IPS-15b (cell line): ENCODE results near the gene CLNK.

Source experiments
- H3K27me3 ChIP-seq: one replicate; pipeline ENCODE4 v1.6.1; 2013; ENCODE audit warnings: low read length; ENCODE audit not compliant: control insufficient read depth, insufficient read depth
- H3K36me3 ChIP-seq: one replicate; pipeline ENCODE4 v1.6.1; 2013; ENCODE audit warnings: low read length; ENCODE audit not compliant: control insufficient read depth, insufficient read depth
- H3K4me1 ChIP-seq: one replicate; pipeline ENCODE4 v1.6.1; 2013; ENCODE audit warnings: mild to moderate bottlenecking, low read length; ENCODE audit not compliant: control insufficient read depth, insufficient read depth
- H3K4me3 ChIP-seq: one replicate; pipeline ENCODE4 v1.5.1; 2013; ENCODE audit warnings: low read depth, low read length
- H3K9ac ChIP-seq: one replicate; pipeline ENCODE4 v1.6.1; 2013; ENCODE audit warnings: low read depth, mild to moderate bottlenecking, low read length
- H3K9me3 ChIP-seq: one replicate; pipeline ENCODE4 v1.6.1; 2013; ENCODE audit warnings: mild to moderate bottlenecking, low read length; ENCODE audit not compliant: control insufficient read depth, insufficient read depth

Gene CLNK

GRCh38 chr4:10721616-10722015 lies 37.0 kb upstream of the CLNK start:
- no peak overlapping the region for H3K9ac ChIP-seq
- peaks cover 2% of the 10 kb centered on the region for H3K4me1 ChIP-seq
- H3K9me3 ChIP-seq, result no peaks in the 10 kb centered on the region
- no peaks in the 10 kb centered on the region for H3K27me3 ChIP-seq
- H3K36me3 ChIP-seq, result no peaks in the 10 kb centered on the region
- no peak overlapping the region for H3K4me3 ChIP-seq

GRCh38 chr4:10716163-10716562 lies 31.6 kb upstream of the CLNK start:
- Histone ChIP-seq H3K36me3 (no peaks in the 10 kb centered on the region), H3K9me3 (no peaks in the 10 kb centered on the region), H3K4me3 (no peak overlapping the region), H3K27me3 (no peaks in the 10 kb centered on the region), H3K4me1 (no peaks in the 10 kb centered on the region), H3K9ac (no peak overlapping the region)

GRCh38 chr4:10715696-10716095 lies 31.1 kb upstream of the CLNK start:
- Histone ChIP-seq H3K4me3 (no peak overlapping the region), H3K4me1 (no peaks in the 10 kb centered on the region), H3K27me3 (no peaks in the 10 kb centered on the region), H3K9me3 (no peaks in the 10 kb centered on the region), H3K36me3 (no peaks in the 10 kb centered on the region), H3K9ac (no peak overlapping the region)

GRCh38 chr4:10715135-10715534 lies 30.6 kb upstream of the CLNK start:
- Histone ChIP-seq H3K27me3 (no peaks in the 10 kb centered on the region), H3K36me3 (no peaks in the 10 kb centered on the region), H3K4me3 (no peak overlapping the region), H3K9ac (no peak overlapping the region), H3K9me3 (no peaks in the 10 kb centered on the region), H3K4me1 (no peaks in the 10 kb centered on the region)

- Histone ChIP-seq H3K9me3 (no peaks in the 10 kb centered on the region), H3K9ac (no peak overlapping the region), H3K36me3 (no peaks in the 10 kb centered on the region), H3K4me3 (no peak overlapping the region), H3K4me1 (no peaks in the 10 kb centered on the region), H3K27me3 (no peaks in the 10 kb centered on the region)
Measured at GRCh38 chr4:10713591-10713990, 29.0 kb upstream of the CLNK start.

- H3K9ac ChIP-seq, result no peak overlapping the region
- H3K4me1 ChIP-seq, result peaks cover 2% of the 10 kb centered on the region
- H3K9me3 ChIP-seq, result no peaks in the 10 kb centered on the region
- no peak overlapping the region for H3K4me3 ChIP-seq
- no peaks in the 10 kb centered on the region for H3K36me3 ChIP-seq
- no peaks in the 10 kb centered on the region for H3K27me3 ChIP-seq
Measured at GRCh38 chr4:10706236-10706635, 21.7 kb upstream of the CLNK start.

- Histone ChIP-seq H3K27me3 (no peaks in the 10 kb centered on the region), H3K9ac (no peak overlapping the region), H3K36me3 (no peaks in the 10 kb centered on the region), H3K9me3 (no peaks in the 10 kb centered on the region), H3K4me1 (peaks cover 2% of the 10 kb centered on the region), H3K4me3 (no peak overlapping the region)
Measured at GRCh38 chr4:10704430-10704810, 19.9 kb upstream of the CLNK start.

- no peaks in the 10 kb centered on the region for H3K27me3 ChIP-seq
- no peak overlapping the region for H3K9ac ChIP-seq
- no peaks in the 10 kb centered on the region for H3K36me3 ChIP-seq
- no peaks in the 10 kb centered on the region for H3K9me3 ChIP-seq
- no peak overlapping the region for H3K4me3 ChIP-seq
- peaks cover 2% of the 10 kb centered on the region for H3K4me1 ChIP-seq
Measured at GRCh38 chr4:10703766-10704429, 19.3 kb upstream of the CLNK start.

- Histone ChIP-seq H3K4me3 (no peak overlapping the region), H3K36me3 (no peaks in the 10 kb centered on the region)
Measured at GRCh38 chr4:10703156-10703555, 18.6 kb upstream of the CLNK start.

GRCh38 chr4:10701702-10702460 lies 17.3 kb upstream of the CLNK start:
- Histone ChIP-seq H3K4me1 (peaks cover 2% of the 10 kb centered on the region), H3K9ac (no peak overlapping the region), H3K36me3 (no peaks in the 10 kb centered on the region), H3K4me3 (no peak overlapping the region), H3K27me3 (no peaks in the 10 kb centered on the region), H3K9me3 (no peaks in the 10 kb centered on the region)

More at GRCh38 chr4:10703156-10703555, 18.6 kb upstream of the CLNK start:
- peaks cover 2% of the 10 kb centered on the region for H3K4me1 ChIP-seq
- no peak overlapping the region for H3K9ac ChIP-seq
- no peaks in the 10 kb centered on the region for H3K9me3 ChIP-seq
- H3K27me3 ChIP-seq, result no peaks in the 10 kb centered on the region

- Histone ChIP-seq H3K9me3 (no peaks in the 10 kb centered on the region), H3K9ac (no peak overlapping the region), H3K4me1 (peaks cover 2% of the 10 kb centered on the region), H3K36me3 (no peaks in the 10 kb centered on the region), H3K27me3 (no peaks in the 10 kb centered on the region), H3K4me3 (no peak overlapping the region)
Measured at GRCh38 chr4:10701161-10701560, 16.6 kb upstream of the CLNK start.

GRCh38 chr4:10698172-10698571 lies 13.6 kb upstream of the CLNK start:
- H3K27me3 ChIP-seq, result no peaks in the 10 kb centered on the region
- no peak overlapping the region for H3K4me3 ChIP-seq
- H3K4me1 ChIP-seq, result no peaks in the 10 kb centered on the region
- H3K9me3 ChIP-seq, result no peaks in the 10 kb centered on the region
- no peaks in the 10 kb centered on the region for H3K36me3 ChIP-seq
- no peak overlapping the region for H3K9ac ChIP-seq
